Measurements from ENCODE around the gene AZIN2.

Gene AZIN2

DNA sequence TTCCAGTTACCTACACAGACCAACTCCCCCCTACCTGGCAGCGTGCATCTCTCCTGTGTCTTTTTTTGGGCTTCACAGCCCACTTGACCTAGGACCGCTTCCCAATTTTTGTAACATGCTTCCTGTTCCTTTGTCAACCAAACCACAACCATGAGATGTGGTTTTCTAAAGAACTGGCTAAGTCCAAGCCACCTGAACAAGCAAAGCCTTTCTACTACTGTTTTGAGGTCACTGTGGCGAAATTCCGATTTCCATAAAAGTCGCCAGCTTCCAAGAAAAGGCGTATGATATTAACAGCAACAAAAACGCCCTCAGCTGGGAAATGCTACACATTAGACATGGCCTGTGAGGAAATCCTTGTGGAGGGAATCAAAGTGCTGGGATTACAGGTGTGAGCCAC is 31.6 kb upstream of the AZIN2 start:
- TF ChIP-seq, protein P1, sequence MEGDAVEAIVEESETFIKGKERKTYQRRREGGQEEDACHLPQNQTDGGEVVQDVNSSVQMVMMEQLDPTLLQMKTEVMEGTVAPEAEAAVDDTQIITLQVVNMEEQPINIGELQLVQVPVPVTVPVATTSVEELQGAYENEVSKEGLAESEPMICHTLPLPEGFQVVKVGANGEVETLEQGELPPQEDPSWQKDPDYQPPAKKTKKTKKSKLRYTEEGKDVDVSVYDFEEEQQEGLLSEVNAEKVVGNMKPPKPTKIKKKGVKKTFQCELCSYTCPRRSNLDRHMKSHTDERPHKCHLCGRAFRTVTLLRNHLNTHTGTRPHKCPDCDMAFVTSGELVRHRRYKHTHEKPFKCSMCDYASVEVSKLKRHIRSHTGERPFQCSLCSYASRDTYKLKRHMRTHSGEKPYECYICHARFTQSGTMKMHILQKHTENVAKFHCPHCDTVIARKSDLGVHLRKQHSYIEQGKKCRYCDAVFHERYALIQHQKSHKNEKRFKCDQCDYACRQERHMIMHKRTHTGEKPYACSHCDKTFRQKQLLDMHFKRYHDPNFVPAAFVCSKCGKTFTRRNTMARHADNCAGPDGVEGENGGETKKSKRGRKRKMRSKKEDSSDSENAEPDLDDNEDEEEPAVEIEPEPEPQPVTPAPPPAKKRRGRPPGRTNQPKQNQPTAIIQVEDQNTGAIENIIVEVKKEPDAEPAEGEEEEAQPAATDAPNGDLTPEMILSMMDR (IDR thresholded peaks at IDR 0.05) = no peak

DNA sequence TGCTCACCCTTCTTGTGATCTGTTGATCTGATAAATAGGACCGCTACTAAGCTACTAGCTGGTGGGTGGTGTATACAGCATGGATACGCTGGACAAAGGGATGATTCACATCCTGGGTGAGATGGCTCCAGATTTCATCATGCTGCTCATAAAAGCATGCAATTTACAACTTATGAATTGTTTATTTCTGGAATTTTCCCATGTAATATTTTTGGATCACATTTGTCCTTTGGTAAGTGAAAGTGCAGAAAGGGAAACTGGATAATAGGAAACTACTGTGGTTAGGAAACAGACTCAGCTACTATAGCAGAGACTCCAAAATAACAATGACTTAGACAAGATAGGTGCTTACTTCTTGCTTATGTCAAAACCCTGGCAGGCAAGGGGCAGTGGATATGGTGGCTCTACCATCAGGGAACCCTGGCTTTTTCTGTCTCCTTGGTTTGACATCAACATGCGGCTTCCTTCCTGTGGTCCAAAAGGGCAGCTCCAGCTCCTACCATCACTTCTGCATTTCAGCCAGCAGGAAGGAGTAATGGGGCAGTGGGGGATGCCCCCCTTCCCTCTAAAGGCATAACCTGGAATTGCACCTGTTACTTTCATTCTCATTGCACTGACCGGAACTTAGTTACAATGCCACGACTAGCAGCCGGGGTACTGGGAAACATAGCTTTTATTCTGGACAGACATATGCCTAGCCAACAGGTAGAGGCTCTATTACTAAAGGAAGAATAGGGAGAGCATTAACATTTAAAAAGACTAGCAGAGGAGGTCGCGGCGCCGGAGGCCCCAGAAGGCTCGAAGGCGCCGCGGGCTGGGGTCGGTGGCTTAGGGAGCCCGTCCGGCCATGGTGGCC is 30.5 kb upstream of the AZIN2 start:
- TF ChIP-seq, protein P1 (IDR thresholded peaks at IDR 0.05) = no peak

- TF ChIP-seq, protein P1 (IDR thresholded peaks at IDR 0.05) = peak; percentile 65
Observed at GRCh38 chr1:33055210-33056008, 25.5 kb upstream of the AZIN2 start.

DNA sequence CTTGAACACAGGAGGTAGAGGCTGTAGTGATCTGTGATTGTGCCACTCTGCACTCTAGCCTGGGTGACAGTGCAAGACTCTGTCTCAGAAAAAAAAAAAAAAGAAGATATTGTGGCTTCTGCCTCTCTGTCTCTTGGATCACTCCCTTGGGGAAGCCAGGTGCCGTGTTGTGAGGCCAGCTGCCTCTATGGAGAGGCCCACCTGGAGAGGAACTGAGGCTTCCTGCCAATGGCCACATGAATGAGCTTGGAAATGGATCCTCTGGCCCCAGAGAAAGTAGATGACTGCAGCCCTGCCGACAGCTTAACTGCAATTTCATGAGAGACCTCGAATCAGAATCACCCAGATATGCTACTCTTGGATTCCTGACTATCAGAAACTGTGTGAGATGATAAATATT is 24.5 kb upstream of the AZIN2 start:
- TF ChIP-seq, protein P1 (IDR thresholded peaks at IDR 0.05) = no peak

DNA sequence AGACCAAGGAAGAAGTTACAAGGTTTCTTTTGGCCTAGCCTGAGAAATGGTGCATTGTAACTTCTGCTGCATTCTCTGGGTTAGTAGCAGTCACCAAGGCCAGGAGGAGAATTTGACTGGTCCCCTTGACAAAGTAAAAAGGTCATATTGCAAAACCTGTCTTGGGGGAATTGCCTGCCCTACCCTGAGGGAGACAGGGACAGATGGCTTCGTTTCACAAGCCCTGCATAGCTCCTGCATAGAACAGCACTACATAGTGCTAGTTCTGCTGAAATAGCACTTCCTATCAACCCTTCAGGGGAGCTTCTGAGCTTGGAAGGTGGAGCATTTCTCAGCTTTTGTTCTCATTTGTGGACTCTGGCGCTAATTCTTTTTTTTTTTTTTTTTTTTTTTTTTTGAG is 23.9 kb upstream of the AZIN2 start:
- TF ChIP-seq, protein P1 (IDR thresholded peaks at IDR 0.05) = no peak

- TF ChIP-seq, protein P1 (IDR thresholded peaks at IDR 0.05) = no peak
Observed at GRCh38 chr1:33060579-33061083, 20.3 kb upstream of the AZIN2 start.

GRCh38 chr1:33061834-33062233 is 19.1 kb upstream of the AZIN2 start:
- TF ChIP-seq, protein P1 (IDR thresholded peaks at IDR 0.05) = no peak

Data from LNCAP (cell line).